Activated naive CD4-positive, alpha-beta T cell treated with anti-CD3 and anti-CD28 coated beads, Interleukin-2, amount 50 U/mL, for 16 hours (primary cell): Measurements from ENCODE around the gene EPB41L2.

ENCODE experiments used
- DNase-seq: peaks from one replicate; pipeline ENCODE4 v3.0.0-alpha.2; 2020

EPB41L2 gene

DNA sequence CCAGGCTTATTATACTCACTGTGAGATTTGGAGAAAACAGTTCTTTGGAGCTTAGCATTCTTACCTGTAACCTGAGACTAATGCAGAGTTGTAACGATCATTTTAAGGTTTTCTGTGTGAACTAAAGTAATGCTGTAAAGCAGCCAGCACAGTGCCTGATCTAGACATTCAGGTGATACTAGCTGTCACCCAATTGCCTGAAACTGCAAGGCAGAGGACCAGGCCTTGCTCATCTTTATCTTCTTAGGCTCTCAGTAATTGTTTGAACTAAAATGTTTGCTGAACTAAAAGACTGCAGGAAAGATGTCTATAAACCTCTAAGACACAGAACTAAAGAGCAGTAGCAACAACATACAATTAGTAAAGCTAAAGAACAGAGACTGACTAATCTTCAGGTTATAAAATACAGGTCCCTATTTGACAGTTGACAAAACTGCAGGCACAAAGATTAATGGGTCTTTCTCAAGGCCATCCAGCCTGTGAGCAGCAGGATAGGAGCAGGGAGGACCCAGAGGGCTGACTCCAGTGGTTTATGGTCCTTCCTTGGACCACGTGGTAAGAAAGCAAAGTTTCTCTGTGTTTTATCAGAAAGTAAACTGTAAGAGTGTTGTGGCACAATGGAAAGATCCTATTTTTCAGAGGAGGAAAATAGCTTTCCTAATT is 204.4 kb downstream of the EPB41L2 start:
- no peak for DNase-seq

DNA sequence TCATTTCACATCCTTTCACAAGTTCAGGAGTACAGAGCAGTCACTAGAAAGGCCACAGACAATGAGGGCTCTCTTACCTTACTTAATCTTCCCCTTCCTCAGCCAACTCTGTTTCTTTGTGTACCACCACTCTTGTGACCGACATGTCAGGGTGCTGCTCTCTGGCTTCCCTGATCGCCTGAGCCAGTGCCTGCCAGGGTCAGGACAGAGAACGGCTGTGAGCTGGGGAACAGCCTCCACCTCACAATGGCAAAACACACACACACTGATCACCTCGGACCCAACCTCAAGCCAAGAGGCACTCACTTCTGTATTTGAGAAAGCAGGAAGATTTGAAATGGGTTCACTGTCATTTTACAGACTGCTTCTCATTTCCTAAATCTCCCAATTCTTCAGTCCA is 205.0 kb downstream of the EPB41L2 start:
- no peak for DNase-seq

GRCh38 chr6:130853555-130854183 is 209.4 kb downstream of the EPB41L2 start:
- DNase-seq = no peak

- DNase-seq = no peak
Observed at GRCh38 chr6:130852844-130853554, 210.0 kb downstream of the EPB41L2 start.

- no peak for DNase-seq
Observed at GRCh38 chr6:130851026-130851425, 212.0 kb downstream of the EPB41L2 start.

- no peak for DNase-seq
Observed at GRCh38 chr6:130849594-130849993, 213.5 kb downstream of the EPB41L2 start.

DNA sequence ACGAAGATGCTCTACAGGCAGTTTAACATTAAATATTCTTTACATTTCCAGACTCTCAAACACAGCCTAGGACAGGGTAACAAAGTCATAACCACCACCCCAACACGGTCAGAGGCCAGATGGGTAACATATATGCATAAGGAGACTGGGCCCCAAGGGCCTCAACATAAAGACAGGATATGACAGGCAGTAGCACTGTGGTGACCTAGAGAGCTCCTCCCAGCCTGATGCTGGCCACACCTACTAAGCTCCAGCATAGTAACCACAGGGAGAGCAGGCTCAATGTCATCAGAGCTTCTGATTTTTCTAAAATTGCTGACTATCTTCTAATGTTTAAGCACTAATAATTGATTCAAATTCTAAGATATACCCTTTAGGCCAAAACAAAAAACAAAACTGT is 214.1 kb downstream of the EPB41L2 start:
- no peak for DNase-seq

GRCh38 chr6:130847001-130847910 is 215.8 kb downstream of the EPB41L2 start:
- DNase-seq = no peak

DNA sequence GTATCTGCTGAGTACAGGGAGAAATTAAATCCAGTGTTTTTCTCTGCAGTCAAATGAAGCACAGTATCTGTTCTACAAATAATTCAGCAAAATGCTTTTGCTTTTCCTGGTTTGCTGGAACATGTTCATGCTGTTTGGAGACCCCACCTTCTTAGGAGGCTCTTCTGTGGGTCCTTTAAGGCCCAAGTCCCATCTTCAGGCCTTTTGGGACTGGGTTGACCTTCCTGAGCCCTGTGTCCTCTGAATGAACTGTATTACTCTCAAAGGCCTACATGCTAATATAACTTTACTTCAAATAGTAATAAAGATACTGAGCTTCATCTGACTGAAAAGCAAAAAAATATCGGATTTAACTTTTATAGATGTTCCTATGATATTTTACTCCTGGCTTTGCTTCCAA is 216.5 kb downstream of the EPB41L2 start:
- no peak for DNase-seq

DNA sequence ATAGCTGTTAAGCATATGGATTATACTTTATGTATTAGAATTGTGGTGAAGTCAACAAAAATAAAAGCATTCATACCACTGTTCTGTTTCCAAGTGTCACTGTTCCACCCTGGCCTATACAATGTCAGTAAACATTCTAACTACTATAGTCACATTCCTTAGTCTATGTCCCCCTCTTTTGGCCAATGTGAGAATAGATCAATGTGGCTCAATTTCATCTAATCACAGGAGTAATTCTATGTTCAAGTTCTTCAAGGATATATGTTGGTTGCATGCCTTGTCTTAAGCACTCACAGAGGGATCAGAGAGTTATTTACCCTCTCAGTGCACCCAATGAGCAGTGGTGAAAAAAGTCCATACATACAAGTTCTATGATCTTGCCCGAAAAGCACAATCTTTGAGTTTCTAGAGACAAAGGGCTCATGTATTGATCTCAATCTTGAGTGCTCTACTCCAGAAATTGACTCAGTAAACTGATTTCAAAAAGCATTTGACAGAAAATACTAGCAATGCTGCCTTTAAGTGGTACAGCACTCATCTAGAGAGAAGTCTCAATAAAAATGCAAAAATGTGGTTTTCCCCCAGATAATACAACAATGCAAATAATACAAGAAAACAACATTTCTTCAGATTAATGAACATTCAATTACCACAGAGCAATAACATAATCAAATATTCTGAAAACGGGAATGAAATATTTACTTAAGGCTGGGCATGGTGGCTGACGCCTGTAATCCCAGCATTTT is 219.3 kb downstream of the EPB41L2 start:
- DNase-seq = no peak

DNA sequence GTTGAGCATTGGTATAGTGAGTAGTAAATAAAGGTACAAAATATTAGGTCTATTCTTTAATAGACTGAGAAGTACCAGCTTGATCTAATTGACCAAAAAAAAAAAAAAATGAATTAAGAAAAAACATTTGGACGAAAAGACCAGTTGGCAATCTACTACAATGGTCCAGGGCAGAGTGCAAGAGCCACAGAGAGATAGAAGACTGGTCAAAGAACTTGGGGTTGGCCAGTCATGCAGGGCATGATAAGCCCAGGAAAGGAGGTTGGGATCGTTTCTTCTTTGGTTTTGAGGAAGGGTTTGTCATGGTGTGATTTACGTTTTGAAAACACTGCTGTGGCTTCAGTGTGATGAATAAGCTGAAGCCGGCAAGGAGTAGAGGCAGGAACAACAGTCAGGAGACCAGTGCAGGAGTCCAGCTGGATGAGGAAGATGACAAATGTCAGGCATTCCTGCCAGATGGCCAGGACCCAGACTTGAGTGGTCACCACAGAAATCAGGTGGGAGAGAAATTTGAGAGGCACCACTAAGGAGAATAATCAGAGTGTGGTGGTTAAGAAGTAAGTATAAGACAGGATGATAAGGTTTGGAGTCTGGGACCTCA is 221.8 kb downstream of the EPB41L2 start:
- no peak for DNase-seq

DNA sequence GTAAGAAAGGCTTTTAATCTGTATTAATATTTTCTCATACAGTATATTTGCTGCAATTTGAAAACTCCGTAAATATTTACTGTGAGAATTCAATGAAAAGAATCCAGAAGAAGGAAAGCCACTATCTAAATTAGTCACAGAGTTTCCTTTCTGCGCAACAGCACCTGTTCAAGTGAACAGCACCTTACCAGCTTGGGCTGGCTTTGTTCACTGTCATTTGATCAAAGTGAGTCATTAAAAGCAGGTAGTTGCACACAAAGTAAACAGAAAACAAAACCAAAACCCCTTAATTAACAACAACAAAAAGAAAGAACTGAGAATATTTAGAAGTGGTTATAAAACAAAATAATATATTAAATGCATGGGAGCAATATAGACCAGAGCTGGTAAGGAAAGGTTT is 223.0 kb downstream of the EPB41L2 start:
- no peak for DNase-seq

DNA sequence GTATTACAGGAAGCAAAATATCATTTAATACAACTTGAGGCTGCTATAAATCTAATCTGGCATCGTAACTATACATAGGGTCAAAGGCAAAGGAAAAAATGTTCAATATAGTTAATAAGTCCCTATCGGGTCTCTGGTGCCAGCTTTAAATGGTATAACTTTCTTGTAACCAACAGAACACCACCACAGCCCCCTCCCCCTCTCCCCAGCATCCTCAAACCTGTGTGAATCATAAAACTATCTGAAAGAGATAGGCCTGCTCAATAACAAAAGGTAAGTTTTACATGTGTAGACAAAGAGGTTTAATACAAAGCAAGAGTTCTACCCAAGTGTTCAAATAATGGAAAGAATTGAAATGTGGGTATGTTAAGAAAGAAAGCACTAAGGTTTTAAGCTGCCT is 223.7 kb downstream of the EPB41L2 start:
- DNase-seq = no peak

DNA sequence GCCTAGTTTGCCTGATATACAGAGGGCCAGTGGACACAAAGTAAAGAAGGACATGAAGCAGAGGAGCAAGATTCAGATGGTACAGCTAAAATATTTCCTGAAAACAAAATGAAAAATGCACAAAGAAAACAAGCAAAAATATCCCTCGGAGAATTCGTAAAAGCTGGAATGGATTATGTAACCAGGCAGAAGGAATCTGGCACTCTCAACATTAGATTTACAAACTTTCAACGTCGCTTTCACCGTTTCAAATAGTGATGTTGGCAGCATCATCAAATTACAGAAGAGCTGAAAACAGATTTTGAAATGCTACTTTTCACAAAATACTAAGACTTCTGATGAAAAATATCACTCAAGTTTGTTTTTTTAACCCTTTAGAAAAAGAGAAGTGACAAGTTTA is 224.1 kb downstream of the EPB41L2 start:
- no peak for DNase-seq

DNA sequence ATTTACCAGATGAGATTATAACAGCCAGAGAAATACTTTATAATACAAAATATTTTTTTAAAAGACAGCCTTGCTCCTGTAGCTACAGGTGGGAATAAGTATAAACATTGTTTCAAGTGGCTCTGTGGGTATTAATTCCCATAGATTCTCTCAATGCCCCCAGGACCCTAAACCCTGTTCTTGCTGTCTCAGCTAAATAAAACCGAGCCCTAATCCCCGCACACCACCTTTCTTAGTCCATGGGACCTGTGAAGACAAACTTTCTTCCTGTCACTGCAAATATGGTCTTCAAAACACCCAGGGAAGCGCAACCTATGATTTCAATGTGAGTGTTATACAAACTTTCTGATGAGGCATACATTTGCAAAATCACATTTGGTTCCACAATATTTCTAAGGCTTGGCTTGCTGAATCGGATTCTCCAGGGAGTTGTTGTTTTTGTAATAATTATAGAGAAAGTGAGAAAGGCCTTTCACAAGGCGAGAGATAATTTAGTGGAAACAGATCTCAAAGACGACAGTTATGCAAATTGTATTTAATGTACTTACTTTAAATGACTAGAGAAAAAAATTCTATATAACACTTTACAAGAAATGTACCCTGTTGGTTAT is 224.7 kb downstream of the EPB41L2 start:
- no peak for DNase-seq

- DNase-seq = no peak
Observed at GRCh38 chr6:130837067-130837466, 226.0 kb downstream of the EPB41L2 start.

- no peak for DNase-seq
Observed at GRCh38 chr6:130836055-130836640, 226.9 kb downstream of the EPB41L2 start.

DNA sequence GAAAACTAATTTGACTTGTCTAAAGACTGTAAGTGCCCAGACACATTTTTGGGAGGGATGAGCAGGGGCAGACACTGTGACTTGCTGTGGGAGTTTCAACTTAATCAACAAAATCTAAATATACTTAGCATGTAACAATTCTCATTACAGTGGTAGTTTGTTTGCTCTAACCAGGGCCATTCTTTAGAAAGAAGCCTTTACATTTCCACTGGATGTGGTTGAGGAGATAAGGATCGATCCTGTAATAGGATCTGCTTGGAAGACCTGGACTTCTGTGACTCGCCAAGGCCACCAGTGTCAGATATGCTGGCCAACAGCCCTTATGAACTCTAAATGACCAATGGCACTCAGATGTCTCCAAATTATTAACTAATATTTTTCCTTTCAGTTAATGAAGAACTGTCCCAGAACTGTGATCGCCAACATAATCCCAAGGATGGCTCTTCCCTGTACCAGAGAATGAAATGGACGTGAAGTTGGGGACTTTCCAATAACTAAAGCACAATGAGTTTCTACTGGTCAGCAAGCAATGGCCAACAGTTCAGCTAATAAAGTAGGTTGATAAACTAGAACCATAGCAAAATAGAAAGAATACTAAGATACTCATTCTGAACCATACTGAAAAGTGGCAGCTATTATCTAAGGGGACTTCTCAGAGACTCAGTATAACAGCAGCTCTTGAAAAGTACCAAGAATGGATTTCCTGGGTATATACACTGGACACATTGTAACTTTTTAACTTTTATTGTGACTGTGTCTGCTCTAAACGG is 228.4 kb downstream of the EPB41L2 start:
- no peak for DNase-seq

DNA sequence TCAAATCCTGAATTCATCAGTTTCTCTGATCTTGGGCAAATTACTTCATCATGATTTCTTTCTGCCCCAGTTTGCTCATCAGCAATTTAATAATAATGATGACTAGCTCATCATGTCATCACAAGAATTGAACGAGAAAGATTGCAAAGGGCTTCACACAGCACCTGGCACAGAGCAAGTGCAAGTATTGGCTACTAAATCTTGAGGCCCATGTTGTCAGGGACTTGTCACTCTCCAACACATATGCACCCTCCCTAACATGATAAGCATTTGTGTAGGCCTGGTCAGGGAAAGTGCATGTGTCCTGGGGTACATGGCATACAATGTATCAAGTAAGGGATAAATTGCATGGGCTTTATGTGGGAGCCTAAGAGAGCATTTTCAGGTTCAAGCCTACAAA is 229.5 kb downstream of the EPB41L2 start:
- DNase-seq = no peak

DNA sequence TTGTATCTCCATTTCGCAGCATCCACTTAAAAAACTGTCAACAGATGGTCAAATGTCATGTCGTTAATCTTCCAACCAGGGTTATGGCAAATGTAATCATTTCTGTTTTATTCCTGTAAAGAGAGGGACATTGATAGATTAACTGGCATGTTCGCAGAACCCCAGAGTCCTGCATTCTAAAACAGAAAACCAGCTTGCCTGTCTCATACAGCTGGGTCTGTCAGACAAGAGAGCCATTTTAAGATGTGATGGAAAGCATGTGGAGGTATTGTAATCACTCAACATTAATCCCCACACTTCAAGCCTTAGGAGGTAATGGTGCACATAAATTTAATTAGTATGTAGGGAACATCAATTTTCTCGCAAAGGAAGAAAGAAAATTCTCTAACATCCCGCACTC is 231.4 kb downstream of the EPB41L2 start:
- DNase-seq = no peak
